GM06990 (cell line): ENCODE data around the gene NTM.

Experiments used
- DNase-seq: peaks from one replicate; pipeline ENCODE4 v3.0.0-alpha.2; 2011; ENCODE audit not compliant: insufficient read length; ENCODE audit errors: extremely low read depth
- H3K27me3 ChIP-seq: replicated peaks from 2 replicates; pipeline ENCODE4 v1.6.0; 2011; ENCODE audit warnings: low read length; ENCODE audit not compliant: control insufficient read depth, insufficient read depth
- H3K36me3 ChIP-seq: 2 replicates; pipeline ENCODE4 v1.5.1; 2011; ENCODE audit warnings: low read length; ENCODE audit not compliant: control insufficient read depth, insufficient read depth
- H3K4me3 ChIP-seq: replicated peaks from 2 replicates; pipeline ENCODE4 v1.5.1; 2011; ENCODE audit warnings: low read depth, mild to moderate bottlenecking, control low read depth, low read length
- CTCF ChIP-seq: IDR thresholded peaks from 2 replicates; pipeline ENCODE4 v1.5.1; 2011; ENCODE audit warnings: low read length, control low read depth, mild to moderate bottlenecking, inconsistent platforms; ENCODE audit not compliant: insufficient read depth, poor library complexity, severe bottlenecking

Gene NTM

GRCh38 chr11:132351050-132351449 is 980.6 kb downstream of the NTM start:
- H3K36me3 ChIP-seq: no peaks in the 10 kb centered on the region; the same call in 1 of the 2 replicates
- H3K27me3 ChIP-seq: no peaks in the 10 kb centered on the region
- H3K4me3 ChIP-seq: no peak overlapping the region
- DNase-seq: no peak
- no peak for TF ChIP-seq CTCF

GRCh38 chr11:132352497-132352896 is 982.1 kb downstream of the NTM start:
- Histone ChIP-seq H3K27me3 (no peaks in the 10 kb centered on the region), H3K36me3 (no peaks in the 10 kb centered on the region; the same call in 1 of the 2 replicates), H3K4me3 (no peak overlapping the region)
- no peak for TF ChIP-seq CTCF
- DNase-seq: no peak

GRCh38 chr11:132353255-132353654 is 982.8 kb downstream of the NTM start:
- no peaks in the 10 kb centered on the region for H3K36me3 ChIP-seq
- no peak overlapping the region for H3K4me3 ChIP-seq
- TF ChIP-seq CTCF: no peak
- H3K27me3 ChIP-seq: no peaks in the 10 kb centered on the region
- no peak for DNase-seq

- no peaks in the 10 kb centered on the region for H3K27me3 ChIP-seq
- H3K36me3 ChIP-seq: no peaks in the 10 kb centered on the region
- TF ChIP-seq CTCF: no peak
- H3K4me3 ChIP-seq: peak overlapping the region; percentile 31
- DNase-seq: peak; percentile 81
These were observed 987.6 kb downstream of the NTM start for GRCh38 chr11:132357811-132358572.

GRCh38 chr11:132358573-132358953 is 988.1 kb downstream of the NTM start:
- Histone ChIP-seq H3K4me3 (peak overlapping the region; percentile 31), H3K27me3 (no peaks in the 10 kb centered on the region), H3K36me3 (no peaks in the 10 kb centered on the region)
- no peak for TF ChIP-seq CTCF
- DNase-seq: peak; percentile 58

GRCh38 chr11:132361011-132361550 is 990.7 kb downstream of the NTM start:
- Histone ChIP-seq H3K27me3 (no peaks in the 10 kb centered on the region), H3K4me3 (no peak overlapping the region), H3K36me3 (no peaks in the 10 kb centered on the region)
- TF ChIP-seq CTCF: no peak
- no peak for DNase-seq
